ENCODE measurements around the gene PDZRN4. TPM values are rescaled to one million over a fixed set of nuclear protein-coding genes. Genes with fewer than 3 reads are reported as not detected.

PDZRN4 gene
- total RNA-seq, 2 experiments from 2014 or later: not detected

DNA sequence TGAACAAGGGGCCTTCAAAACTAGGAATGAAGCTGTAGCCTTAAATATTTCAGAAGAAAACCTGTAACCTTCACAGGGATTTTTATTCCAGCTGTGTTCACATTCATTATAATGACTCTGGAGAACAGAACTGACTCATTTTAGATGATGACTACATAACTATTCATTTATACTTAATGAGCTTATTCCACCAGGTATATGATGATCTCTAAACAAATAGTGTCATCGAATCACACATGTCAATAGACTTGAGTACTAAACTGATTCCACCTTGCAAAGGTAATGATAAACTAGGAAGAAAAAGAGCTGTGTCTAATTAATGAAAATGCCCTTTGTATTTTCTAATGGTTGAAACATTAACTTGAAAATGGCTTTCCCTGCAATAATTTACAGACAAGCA is 433.2 kb downstream of the PDZRN4 start:
- Mint-ChIP-seq H3K9me3 (no peaks in the 10 kb centered on the region), H3K4me1 (no peaks in the 10 kb centered on the region), H3K27me3 (no peaks in the 10 kb centered on the region), H3K4me3 (no peak overlapping the region), H3K27ac (no peak overlapping the region), H3K36me3 (ENCODE audit: low read depth) (no peaks in the 10 kb centered on the region)
- POLR2A ChIA-PET: no interaction called here
- no peak for DNase-seq
- CTCF ChIA-PET: no interaction called here

Measured in activated CD4-positive, alpha-beta T cell treated with anti-CD3 and anti-CD28 coated beads, Interleukin-2, amount 10 ng/mL, durations not matched to agents 7 days and 5 days (primary cell).